HL-60 (cell line): ENCODE measurements around the gene HBE1.

Experiments used
- CTCF ChIP-seq: IDR thresholded peaks from one replicate; pipeline ENCODE4 v1.5.1; 2011; ENCODE audit warnings: low read length, control low read depth, inconsistent platforms; ENCODE audit not compliant: insufficient read depth
- POLR2AphosphoS5 ChIP-seq: IDR thresholded peaks from 2 replicates; pipeline ENCODE4 v1.6.1; 2012; ENCODE audit warnings: low read depth
- SPI1 ChIP-seq: IDR thresholded peaks from 2 replicates; pipeline ENCODE4 v1.6.1; 2012; ENCODE audit warnings: low read depth, mild to moderate bottlenecking, borderline replicate concordance

GRCh38 chr11:5230266-5230665, 39.5 kb downstream of the HBE1 start:
- TF ChIP-seq CTCF (no peak), POLR2AphosphoS5 (no peak), SPI1 (no peak)
